GM12872 (cell line): ENCODE results near the gene NRXN3.

Experiments used
- CTCF ChIP-seq: IDR thresholded peaks from 3 replicates; pipeline ENCODE4 v1.5.1; 2011; ENCODE audit warnings: low read depth, mild to moderate bottlenecking, low read length, moderate library complexity; ENCODE audit not compliant: insufficient read depth

NRXN3 gene

GRCh38 chr14:78638926-78639325 lies 468.8 kb downstream of the NRXN3 start:
- TF ChIP-seq CTCF = no peak

- no peak for TF ChIP-seq CTCF
These were observed 474.8 kb downstream of the NRXN3 start for GRCh38 chr14:78644824-78645559.

GRCh38 chr14:78652727-78653126 lies 482.6 kb downstream of the NRXN3 start:
- no peak for TF ChIP-seq CTCF

- no peak for TF ChIP-seq CTCF
These were observed 483.0 kb downstream of the NRXN3 start for GRCh38 chr14:78653173-78653572.

- TF ChIP-seq CTCF = no peak
These were observed 487.3 kb downstream of the NRXN3 start for GRCh38 chr14:78657451-78657850.

GRCh38 chr14:78664841-78665240 lies 494.7 kb downstream of the NRXN3 start:
- no peak for TF ChIP-seq CTCF

GRCh38 chr14:78666336-78667056 lies 496.3 kb downstream of the NRXN3 start:
- no peak for TF ChIP-seq CTCF
